ENCODE measurements around the gene RTTN.

The RTTN gene

GRCh38 chr18:69963196-69963595, 242.3 kb downstream of the RTTN start:
- no peaks in the 10 kb centered on the region for H3K4me1 ChIP-seq (ENCODE audit: insufficient read depth, low read length)
- no peak overlapping the region for H3K4me3 ChIP-seq (ENCODE audit: low read length)
- no peak overlapping the region for H3K9ac ChIP-seq (ENCODE audit: low read depth, low read length)

DNA sequence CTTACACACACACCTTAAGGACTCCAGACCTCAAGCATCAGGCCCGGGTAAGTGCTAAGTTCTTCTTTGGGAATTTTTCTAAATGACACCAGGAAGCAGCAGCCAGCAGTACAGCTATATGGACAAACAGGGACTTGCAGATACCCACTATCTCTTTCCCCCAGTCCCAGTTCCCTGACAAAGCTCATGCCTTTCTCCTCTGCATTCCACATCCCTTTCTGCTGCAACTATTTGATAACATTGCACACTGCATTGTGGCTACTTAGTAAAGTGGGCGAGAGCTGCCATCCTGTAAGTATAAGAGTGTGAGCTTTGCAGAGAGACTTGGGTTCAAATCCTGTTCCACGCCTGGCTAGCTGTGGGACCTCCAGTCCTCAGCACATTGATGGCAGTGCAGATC, 243.8 kb downstream of the RTTN start:
- Histone ChIP-seq H3K9me3 (ENCODE audit: insufficient read depth, low read depth, low read length) (no peaks in the 10 kb centered on the region), H3K9ac (ENCODE audit: low read depth, low read length) (no peak overlapping the region), H3K4me3 (ENCODE audit: low read length) (no peak overlapping the region), H3K36me3 (ENCODE audit: insufficient read depth, low read depth, low read length) (no peaks in the 10 kb centered on the region), H3K4me1 (ENCODE audit: insufficient read depth, low read length) (no peaks in the 10 kb centered on the region), H3K27me3 (ENCODE audit: insufficient read depth, low read length) (no peaks in the 10 kb centered on the region), H3K27ac (ENCODE audit: low read length) (no peak overlapping the region)

More at GRCh38 chr18:69963196-69963595, 242.3 kb downstream of the RTTN start:
- Histone ChIP-seq H3K27me3 (ENCODE audit: insufficient read depth, low read length) (no peaks in the 10 kb centered on the region), H3K36me3 (ENCODE audit: insufficient read depth, low read depth, low read length) (no peaks in the 10 kb centered on the region), H3K9me3 (ENCODE audit: insufficient read depth, low read depth, low read length) (no peaks in the 10 kb centered on the region), H3K27ac (ENCODE audit: low read length) (no peak overlapping the region)

DNA sequence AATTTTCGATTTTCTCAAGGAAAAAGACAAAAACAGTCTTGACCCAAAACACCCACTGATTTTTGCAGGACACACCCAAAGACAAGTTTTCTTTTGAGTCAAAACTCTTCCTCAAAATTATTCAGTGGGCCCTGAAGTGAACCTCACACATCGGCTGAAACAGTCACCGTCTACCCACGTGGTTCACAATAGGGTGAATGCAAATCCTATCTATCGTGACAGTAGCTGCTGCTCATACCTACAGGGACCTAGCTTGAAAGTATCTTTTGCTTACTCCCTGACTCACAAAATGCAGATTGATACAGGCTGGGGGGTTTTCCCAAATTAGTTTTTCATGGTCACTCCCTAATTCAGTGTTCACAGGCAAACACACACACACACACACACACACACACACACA, 247.1 kb downstream of the RTTN start:
- no peak overlapping the region for H3K27ac ChIP-seq (ENCODE audit: low read length)

GRCh38 chr18:69957747-69958146, 247.7 kb downstream of the RTTN start:
- no peaks in the 10 kb centered on the region for H3K36me3 ChIP-seq (ENCODE audit: insufficient read depth, low read depth, low read length)
- no peak overlapping the region for H3K4me3 ChIP-seq (ENCODE audit: low read length)
- no peak overlapping the region for H3K9ac ChIP-seq (ENCODE audit: low read depth, low read length)
- no peaks in the 10 kb centered on the region for H3K27me3 ChIP-seq (ENCODE audit: insufficient read depth, low read length)
- no peaks in the 10 kb centered on the region for H3K9me3 ChIP-seq (ENCODE audit: insufficient read depth, low read depth, low read length)
- H3K4me1 ChIP-seq (ENCODE audit: insufficient read depth, low read length), result no peaks in the 10 kb centered on the region
- H3K27ac ChIP-seq (ENCODE audit: low read length), result no peak overlapping the region

More for the DNA sequence above, 247.1 kb downstream of the RTTN start:
- Histone ChIP-seq H3K27me3 (ENCODE audit: insufficient read depth, low read length) (no peaks in the 10 kb centered on the region), H3K9ac (ENCODE audit: low read depth, low read length) (no peak overlapping the region), H3K4me3 (ENCODE audit: low read length) (no peak overlapping the region), H3K4me1 (ENCODE audit: insufficient read depth, low read length) (no peaks in the 10 kb centered on the region), H3K36me3 (ENCODE audit: insufficient read depth, low read depth, low read length) (no peaks in the 10 kb centered on the region), H3K9me3 (ENCODE audit: insufficient read depth, low read depth, low read length) (no peaks in the 10 kb centered on the region)

GRCh38 chr18:69956665-69957620, 248.5 kb downstream of the RTTN start:
- no peaks in the 10 kb centered on the region for H3K9me3 ChIP-seq (ENCODE audit: insufficient read depth, low read depth, low read length)
- no peak overlapping the region for H3K4me3 ChIP-seq (ENCODE audit: low read length)
- H3K36me3 ChIP-seq (ENCODE audit: insufficient read depth, low read depth, low read length), result no peaks in the 10 kb centered on the region
- H3K27ac ChIP-seq (ENCODE audit: low read length), result no peak overlapping the region
- H3K27me3 ChIP-seq (ENCODE audit: insufficient read depth, low read length), result no peaks in the 10 kb centered on the region
- H3K4me1 ChIP-seq (ENCODE audit: insufficient read depth, low read length), result no peaks in the 10 kb centered on the region
- H3K9ac ChIP-seq (ENCODE audit: low read depth, low read length), result no peak overlapping the region

- Histone ChIP-seq H3K9me3 (ENCODE audit: insufficient read depth, low read depth, low read length) (no peaks in the 10 kb centered on the region), H3K4me1 (ENCODE audit: insufficient read depth, low read length) (no peaks in the 10 kb centered on the region), H3K27me3 (ENCODE audit: insufficient read depth, low read length) (no peaks in the 10 kb centered on the region), H3K27ac (ENCODE audit: low read length) (no peak overlapping the region), H3K36me3 (ENCODE audit: insufficient read depth, low read depth, low read length) (no peaks in the 10 kb centered on the region), H3K9ac (ENCODE audit: low read depth, low read length) (no peak overlapping the region), H3K4me3 (ENCODE audit: low read length) (no peak overlapping the region)
Observed at GRCh38 chr18:69956057-69956456, 249.4 kb downstream of the RTTN start.

- Histone ChIP-seq H3K27me3 (ENCODE audit: insufficient read depth, low read length) (no peaks in the 10 kb centered on the region), H3K4me1 (ENCODE audit: insufficient read depth, low read length) (no peaks in the 10 kb centered on the region), H3K36me3 (ENCODE audit: insufficient read depth, low read depth, low read length) (no peaks in the 10 kb centered on the region), H3K27ac (ENCODE audit: low read length) (no peak overlapping the region), H3K4me3 (ENCODE audit: low read length) (no peak overlapping the region), H3K9ac (ENCODE audit: low read depth, low read length) (no peak overlapping the region), H3K9me3 (ENCODE audit: insufficient read depth, low read depth, low read length) (no peaks in the 10 kb centered on the region)
Observed at GRCh38 chr18:69954719-69955480, 250.6 kb downstream of the RTTN start.

DNA sequence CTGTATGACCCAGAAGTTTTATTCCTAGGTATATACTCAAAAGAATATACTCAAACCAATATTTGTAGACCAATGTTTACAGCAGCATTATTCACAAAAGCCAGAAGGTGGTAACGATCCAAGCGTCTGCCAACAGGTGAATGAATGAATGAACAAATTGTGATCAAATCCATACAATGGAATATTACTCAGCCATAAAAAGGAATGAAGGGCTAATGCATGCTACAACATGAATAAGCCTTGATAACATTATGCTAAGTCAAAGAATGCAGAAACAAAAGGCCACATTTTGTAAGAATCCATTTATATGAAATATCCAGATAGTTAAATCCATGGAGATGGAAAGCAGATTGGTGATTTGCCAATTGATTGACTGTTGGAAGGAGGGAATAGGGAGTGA, 252.3 kb downstream of the RTTN start:
- Histone ChIP-seq H3K27me3 (ENCODE audit: insufficient read depth, low read length) (no peaks in the 10 kb centered on the region), H3K9me3 (ENCODE audit: insufficient read depth, low read depth, low read length) (no peaks in the 10 kb centered on the region), H3K27ac (ENCODE audit: low read length) (no peak overlapping the region), H3K4me3 (ENCODE audit: low read length) (no peak overlapping the region), H3K9ac (ENCODE audit: low read depth, low read length) (no peak overlapping the region), H3K4me1 (ENCODE audit: insufficient read depth, low read length) (no peaks in the 10 kb centered on the region), H3K36me3 (ENCODE audit: insufficient read depth, low read depth, low read length) (no peaks in the 10 kb centered on the region)

Data from iPS-20b (cell line).